Lower lobe of right lung (tissue), 2 donors: Measurements from ENCODE around the gene ERI3. TPM values are rescaled to one million over a fixed set of nuclear protein-coding genes. Genes with fewer than 3 reads are reported as not detected.
A peak's percentile ranks its signal among the peaks of the same experiment; 100 is the strongest.

Source experiments
- ATAC-seq, 2 donors: fragments of 200-7000 bp; cut with Tn5 transposase; one replicate each; pipeline ENCODE4 v1.9.1; 2020 to 2022; ENCODE audit warnings: mild to moderate bottlenecking in 2 of 2, moderate library complexity in 2 of 2
- DNase-seq: peaks from one replicate; pipeline ENCODE4 v3.0.0-alpha.2; 2020
- H3K27ac ChIP-seq: fragments of 200-600 bp; one replicate; pipeline ENCODE4 v1.8.0; 2022
- H3K27me3 ChIP-seq: fragments of 200-600 bp; one replicate; pipeline ENCODE4 v1.8.0; 2022; ENCODE audit warnings: low read depth
- H3K36me3 ChIP-seq: fragments of 200-600 bp; one replicate; pipeline ENCODE4 v1.8.0; 2022; ENCODE audit warnings: mild to moderate bottlenecking
- H3K4me1 ChIP-seq: fragments of 200-600 bp; one replicate; pipeline ENCODE4 v1.8.0; 2022
- H3K4me3 ChIP-seq: fragments of 200-600 bp; one replicate; pipeline ENCODE4 v1.8.0; 2022; ENCODE audit warnings: mild to moderate bottlenecking
- H3K9me3 ChIP-seq: fragments of 200-600 bp; one replicate; pipeline ENCODE4 v1.8.0; 2022
- intact Hi-C: fragments of 100-400 bp; cut with DNase I; formaldehyde crosslinking; loops from one replicate; pipeline ENCODE4 v1.11.0; 2022
- total RNA-seq: library from RNA; stranded (reverse); fragmentation: NEBNext Ultra II Directional; extraction: Animal tissue kit (Norgen Biotek cat#: 25700); gene quantifications from one replicate; pipeline ENCODE4 v1.2.1, GENCODE V29; 2021
- TF ChIP-seq, protein P1 (sequence below): fragments of 200-600 bp; IDR thresholded peaks from one replicate; pipeline ENCODE4 v1.8.0; 2022; ENCODE audit warnings: antibody characterized with exemption, mild to moderate bottlenecking
- donor health status: DM: no; HTN: yes; CAD: no; lungs with severe emphysema.

Gene ERI3
- total RNA-seq, 1 donor from 2014 or later: 36.3 TPM

DNA sequence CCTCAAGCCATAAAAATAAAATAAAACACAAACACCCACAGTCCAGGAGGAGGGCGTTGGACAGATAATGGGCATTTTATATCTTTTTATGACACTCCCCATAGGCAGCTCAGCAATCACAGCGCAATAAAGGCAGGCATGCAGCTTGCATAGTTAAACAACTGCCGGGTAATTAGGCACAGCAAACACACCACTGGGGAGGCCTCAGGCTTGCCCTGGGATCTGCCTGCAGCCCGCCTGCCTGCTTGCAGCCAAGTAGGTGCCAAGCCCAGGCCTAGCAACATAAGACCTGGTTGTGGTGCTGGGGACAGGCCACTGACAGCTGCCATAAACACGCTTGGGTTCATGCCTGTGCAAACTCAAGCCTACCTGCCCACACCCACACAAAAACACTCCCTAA lies 87.6 kb downstream of the ERI3 start:
- DNase-seq (no peak), ATAC-seq (no peak)
- Histone ChIP-seq H3K9me3 (no peaks in the 10 kb centered on the region), H3K36me3 (no peaks in the 10 kb centered on the region), H3K27me3 (no peaks in the 10 kb centered on the region), H3K4me1 (peaks cover 10% of the 10 kb centered on the region), H3K27ac (no peak overlapping the region), H3K4me3 (no peak overlapping the region)
- TF ChIP-seq, protein P1, sequence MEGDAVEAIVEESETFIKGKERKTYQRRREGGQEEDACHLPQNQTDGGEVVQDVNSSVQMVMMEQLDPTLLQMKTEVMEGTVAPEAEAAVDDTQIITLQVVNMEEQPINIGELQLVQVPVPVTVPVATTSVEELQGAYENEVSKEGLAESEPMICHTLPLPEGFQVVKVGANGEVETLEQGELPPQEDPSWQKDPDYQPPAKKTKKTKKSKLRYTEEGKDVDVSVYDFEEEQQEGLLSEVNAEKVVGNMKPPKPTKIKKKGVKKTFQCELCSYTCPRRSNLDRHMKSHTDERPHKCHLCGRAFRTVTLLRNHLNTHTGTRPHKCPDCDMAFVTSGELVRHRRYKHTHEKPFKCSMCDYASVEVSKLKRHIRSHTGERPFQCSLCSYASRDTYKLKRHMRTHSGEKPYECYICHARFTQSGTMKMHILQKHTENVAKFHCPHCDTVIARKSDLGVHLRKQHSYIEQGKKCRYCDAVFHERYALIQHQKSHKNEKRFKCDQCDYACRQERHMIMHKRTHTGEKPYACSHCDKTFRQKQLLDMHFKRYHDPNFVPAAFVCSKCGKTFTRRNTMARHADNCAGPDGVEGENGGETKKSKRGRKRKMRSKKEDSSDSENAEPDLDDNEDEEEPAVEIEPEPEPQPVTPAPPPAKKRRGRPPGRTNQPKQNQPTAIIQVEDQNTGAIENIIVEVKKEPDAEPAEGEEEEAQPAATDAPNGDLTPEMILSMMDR: no peak
- intact Hi-C loops: no loop called here

DNA sequence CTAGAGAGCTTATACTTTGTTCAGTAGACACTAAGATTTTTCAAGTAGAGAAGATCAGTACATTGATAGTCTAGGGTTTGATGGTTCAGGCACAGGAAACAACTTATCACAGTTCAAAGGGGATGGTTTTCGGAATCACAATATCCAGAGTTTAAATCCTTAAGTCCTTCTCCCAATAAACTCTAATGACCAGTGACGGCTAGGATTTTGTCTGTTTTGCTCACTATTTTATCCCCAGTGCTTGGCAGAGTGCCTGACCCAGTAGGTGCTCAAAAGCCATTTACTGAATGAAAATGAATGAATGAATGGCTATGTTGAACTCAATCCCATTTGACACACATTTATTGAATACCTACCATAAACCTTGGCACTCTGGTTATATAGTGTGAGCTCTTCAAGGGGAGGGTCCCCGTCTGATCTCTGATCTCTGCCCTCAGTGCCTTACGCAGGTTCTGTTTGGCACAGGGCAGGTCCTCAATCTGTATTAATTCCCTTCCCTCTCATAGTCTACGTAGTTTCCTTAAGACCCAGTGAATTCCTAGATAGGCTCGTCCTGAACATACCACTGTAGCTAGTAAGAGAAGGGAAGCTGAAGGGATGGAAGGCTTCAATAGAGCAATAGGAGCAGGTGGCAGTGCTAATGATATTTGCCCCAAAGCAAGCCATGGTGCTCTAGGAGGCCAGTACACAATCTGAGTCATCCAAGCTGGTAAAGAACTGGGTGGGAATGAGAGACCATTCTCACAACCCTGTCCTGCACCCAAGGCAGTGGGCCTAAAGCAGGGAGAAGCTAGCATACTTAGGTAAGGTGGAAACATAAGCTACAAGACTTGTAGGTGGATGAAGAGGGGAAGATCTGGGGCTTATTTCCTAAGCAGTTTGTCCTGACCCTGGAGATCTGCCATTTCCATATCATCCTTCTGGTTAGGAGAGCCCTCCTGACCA lies 88.4 kb downstream of the ERI3 start:
- intact Hi-C loops: no loop called here
- H3K4me3 ChIP-seq: no peak overlapping the region
- H3K27ac ChIP-seq: no peak overlapping the region
- H3K9me3 ChIP-seq: no peaks in the 10 kb centered on the region
- ATAC-seq (no peak), DNase-seq (no peak)
- no peaks in the 10 kb centered on the region for H3K27me3 ChIP-seq
- TF ChIP-seq, protein P1: no peak
- H3K36me3 ChIP-seq: no peaks in the 10 kb centered on the region
- peaks cover 17% of the 10 kb centered on the region for H3K4me1 ChIP-seq

DNA sequence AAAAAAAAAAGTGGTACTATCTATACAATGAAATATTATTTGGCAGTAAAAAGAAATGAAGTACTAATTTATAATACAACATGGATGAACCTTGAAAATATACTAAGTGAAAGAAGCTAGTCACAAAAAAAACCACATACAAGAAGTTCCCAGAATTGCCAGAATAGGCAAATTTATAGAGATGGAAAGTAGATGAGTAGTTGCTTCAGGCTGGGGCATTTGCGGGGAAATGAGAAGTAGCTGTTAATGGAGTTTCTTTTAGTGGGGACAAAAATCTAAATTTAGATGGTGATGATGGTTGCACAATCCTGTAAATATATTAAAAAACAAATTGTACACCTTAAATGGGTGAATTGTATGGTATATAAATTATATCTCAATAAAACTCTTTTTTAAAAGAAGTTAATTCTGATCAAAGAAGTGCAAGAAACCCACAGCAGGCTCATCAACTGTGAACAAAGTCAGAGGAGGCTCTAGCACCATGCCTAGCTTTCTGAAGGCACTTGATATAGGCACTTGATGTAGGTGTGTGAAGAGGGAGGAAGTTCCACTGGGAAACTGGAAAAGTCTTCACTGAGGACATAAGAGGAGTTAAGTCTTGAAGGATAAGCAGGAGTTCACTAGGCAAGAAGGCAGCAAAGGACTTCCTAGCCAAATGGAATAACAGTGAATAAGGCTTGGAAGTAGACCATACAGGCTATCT lies 89.2 kb downstream of the ERI3 start:
- ATAC-seq: no peak
- H3K4me1 ChIP-seq: peaks cover 24% of the 10 kb centered on the region
- H3K9me3 ChIP-seq: no peaks in the 10 kb centered on the region
- intact Hi-C loops: no loop called here
- H3K36me3 ChIP-seq: no peaks in the 10 kb centered on the region
- H3K4me3 ChIP-seq: no peak overlapping the region
- TF ChIP-seq, protein P1: no peak
- no peak for DNase-seq
- no peaks in the 10 kb centered on the region for H3K27me3 ChIP-seq
- no peak overlapping the region for H3K27ac ChIP-seq

DNA sequence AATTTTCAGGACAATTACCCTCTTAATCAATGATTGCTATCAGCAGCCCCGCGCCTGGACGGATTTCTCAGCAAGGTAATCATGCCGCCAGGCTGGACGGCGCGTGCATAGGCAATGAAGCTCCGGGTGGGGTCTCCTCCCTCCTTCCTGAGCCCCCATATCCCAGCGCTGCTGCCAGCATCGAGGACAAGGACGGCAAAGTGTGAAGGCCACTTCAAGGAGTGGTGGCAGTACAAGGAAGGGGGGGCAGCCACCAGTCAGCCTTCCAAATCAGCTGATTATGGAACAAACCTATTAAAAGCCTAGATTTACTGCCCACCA lies 90.6 kb downstream of the ERI3 start:
- Histone ChIP-seq H3K4me1 (peaks cover 24% of the 10 kb centered on the region), H3K9me3 (no peaks in the 10 kb centered on the region), H3K36me3 (no peaks in the 10 kb centered on the region), H3K27ac (no peak overlapping the region), H3K4me3 (no peak overlapping the region), H3K27me3 (no peaks in the 10 kb centered on the region)
- TF ChIP-seq, protein P1: no peak
- DNase-seq (no peak), ATAC-seq (no peak)
- intact Hi-C loops: no loop called here

DNA sequence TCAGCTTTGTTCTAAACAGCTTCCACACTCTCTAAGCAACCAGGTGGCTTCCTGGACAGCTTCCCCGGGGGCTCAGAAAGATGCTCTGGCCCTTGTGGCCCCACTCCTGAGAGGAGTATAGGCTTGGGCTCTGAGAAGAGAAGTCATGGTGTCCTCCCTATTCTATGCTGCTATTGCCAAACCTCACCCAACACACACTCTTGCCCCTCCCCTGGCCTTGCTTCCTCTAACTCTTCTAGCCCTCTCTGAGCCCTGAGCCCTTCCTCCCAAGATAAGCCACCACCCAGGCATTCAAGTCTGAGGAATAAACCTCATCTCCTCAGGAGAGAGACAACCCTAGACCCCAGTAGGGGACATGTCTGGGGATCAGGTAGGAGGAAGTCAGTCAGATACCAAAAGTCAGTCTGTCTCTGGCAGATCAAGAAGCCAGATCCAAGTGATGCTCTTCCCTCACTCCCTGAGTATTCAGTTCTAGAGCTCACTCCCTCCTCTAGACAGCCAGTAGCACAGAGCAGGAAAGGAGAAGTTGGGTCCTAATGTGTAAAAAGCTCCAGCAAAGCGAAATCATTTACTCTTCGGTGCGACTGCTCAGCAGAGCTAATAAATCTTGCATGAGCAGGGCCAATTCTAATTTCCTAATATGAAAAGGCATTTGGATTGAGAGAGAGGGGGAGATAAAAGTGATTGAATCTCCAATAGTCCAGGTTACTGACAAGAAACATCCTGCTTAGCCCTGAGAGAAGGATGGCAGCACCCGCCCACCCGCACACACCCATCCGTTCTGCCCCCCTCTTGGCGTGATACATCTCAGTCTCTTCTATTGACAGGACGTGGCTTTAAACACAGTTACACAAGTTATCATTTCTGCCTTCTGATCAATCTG lies 91.2 kb downstream of the ERI3 start:
- ATAC-seq (peak; percentile 57 to 75), DNase-seq (no peak)
- Histone ChIP-seq H3K4me1 (peaks cover 24% of the 10 kb centered on the region), H3K27me3 (no peaks in the 10 kb centered on the region), H3K27ac (no peak overlapping the region), H3K9me3 (no peaks in the 10 kb centered on the region), H3K4me3 (no peak overlapping the region), H3K36me3 (no peaks in the 10 kb centered on the region)
- intact Hi-C loops: no loop called here
- TF ChIP-seq, protein P1: no peak
